ENCODE measurements around the gene PLEKHF1.

Gene PLEKHF1

GRCh38 chr19:29672319-29672932 is 7.2 kb downstream of the PLEKHF1 start:
- Histone ChIP-seq H3K4me1 (ENCODE audit: insufficient read depth, low read length) (peaks cover 50% of the 10 kb centered on the region), H3K4me3 (ENCODE audit: low read depth in 1 of 2, low read length in 2 of 2) (peak overlapping the region in 1 of 2 experiments; percentile 25; a peak in 1 of 4 replicates), H3K4me2 (ENCODE audit: insufficient read depth, low read length) (peak overlapping the region; percentile 50), H3K9me3 (ENCODE audit: insufficient read depth, low read length, severe bottlenecking) (no peaks in the 10 kb centered on the region), H2AFZ (ENCODE audit: low read depth, low read length) (peak overlapping the region; percentile 59), H3K36me3 (ENCODE audit: insufficient read depth, low read length) (peaks cover 33% of the 10 kb centered on the region), H3K9ac (ENCODE audit: low read depth, low read length) (peak overlapping the region; percentile 42), H3K79me2 (ENCODE audit: insufficient read depth, low read length) (peaks cover 30% of the 10 kb centered on the region), H3K27me3 (ENCODE audit: insufficient read depth, low read length, poor library complexity) (no peaks in the 10 kb centered on the region), H4K20me1 (ENCODE audit: insufficient read depth, low read length) (no peaks in the 10 kb centered on the region), H3K27ac (ENCODE audit: low read length) (peak overlapping the region; percentile 86)
- ATAC-seq (ENCODE audit: insufficient read depth, low read depth) (no peak), DNase-seq (no peak)
- TF ChIP-seq CTCF (IDR thresholded peaks at IDR 0.05; ENCODE audit: borderline replicate concordance, extremely low read depth, low read length, poor library complexity, severe bottlenecking): no peak
- TF ChIP-seq EZH2 (IDR thresholded peaks at IDR 0.05; ENCODE audit: borderline replicate concordance, low read depth, low read length, severe bottlenecking): no peak

- ATAC-seq (ENCODE audit: insufficient read depth, low read depth) (peak; percentile 88), DNase-seq (peak; percentile 86)
- Histone ChIP-seq H3K4me2 (ENCODE audit: insufficient read depth, low read length) (peak overlapping the region; percentile 50), H4K20me1 (ENCODE audit: insufficient read depth, low read length) (no peaks in the 10 kb centered on the region), H3K4me3 (ENCODE audit: low read depth in 1 of 2, low read length in 2 of 2) (peak overlapping the region in 1 of 2 experiments; percentile 25; a peak in 1 of 4 replicates), H2AFZ (ENCODE audit: low read depth, low read length) (peak overlapping the region; percentile 59), H3K79me2 (ENCODE audit: insufficient read depth, low read length) (peaks cover 30% of the 10 kb centered on the region), H3K4me1 (ENCODE audit: insufficient read depth, low read length) (peaks cover 45% of the 10 kb centered on the region), H3K36me3 (ENCODE audit: insufficient read depth, low read length) (peaks cover 33% of the 10 kb centered on the region), H3K27ac (ENCODE audit: low read length) (peak overlapping the region; percentile 86), H3K9me3 (ENCODE audit: insufficient read depth, low read length, severe bottlenecking) (no peaks in the 10 kb centered on the region), H3K9ac (ENCODE audit: low read depth, low read length) (peak overlapping the region; percentile 42), H3K27me3 (ENCODE audit: insufficient read depth, low read length, poor library complexity) (no peaks in the 10 kb centered on the region)
- no peak for TF ChIP-seq CTCF (IDR thresholded peaks at IDR 0.05; ENCODE audit: borderline replicate concordance, extremely low read depth, low read length, poor library complexity, severe bottlenecking)
- no peak for TF ChIP-seq EZH2 (IDR thresholded peaks at IDR 0.05; ENCODE audit: borderline replicate concordance, low read depth, low read length, severe bottlenecking)
Observed at GRCh38 chr19:29672933-29673336, 7.7 kb downstream of the PLEKHF1 start.

GRCh38 chr19:29673451-29674371 is 8.4 kb downstream of the PLEKHF1 start:
- peaks cover 39% of the 10 kb centered on the region for H3K4me1 ChIP-seq (ENCODE audit: insufficient read depth, low read length)
- H3K4me2 ChIP-seq (ENCODE audit: insufficient read depth, low read length): peak overlapping the region; percentile 50
- H3K36me3 ChIP-seq (ENCODE audit: insufficient read depth, low read length): peaks cover 33% of the 10 kb centered on the region
- TF ChIP-seq CTCF (IDR thresholded peaks at IDR 0.05; ENCODE audit: borderline replicate concordance, extremely low read depth, low read length, poor library complexity, severe bottlenecking) (no peak), EZH2 (IDR thresholded peaks at IDR 0.05; ENCODE audit: borderline replicate concordance, low read depth, low read length, severe bottlenecking) (no peak)
- no peaks in the 10 kb centered on the region for H3K9me3 ChIP-seq (ENCODE audit: insufficient read depth, low read length, severe bottlenecking)
- H3K79me2 ChIP-seq (ENCODE audit: insufficient read depth, low read length): peaks cover 30% of the 10 kb centered on the region
- DNase-seq (no peak), ATAC-seq (ENCODE audit: insufficient read depth, low read depth) (no peak)
- no peaks in the 10 kb centered on the region for H4K20me1 ChIP-seq (ENCODE audit: insufficient read depth, low read length)
- H2AFZ ChIP-seq (ENCODE audit: low read depth, low read length): peak overlapping the region; percentile 59; the same call in 1 of the 2 replicates
- H3K4me3 ChIP-seq (ENCODE audit: low read depth in 1 of 2, low read length in 2 of 2): no peak overlapping the region
- peak overlapping the region; percentile 42 for H3K9ac ChIP-seq (ENCODE audit: low read depth, low read length)
- no peaks in the 10 kb centered on the region for H3K27me3 ChIP-seq (ENCODE audit: insufficient read depth, low read length, poor library complexity)
- H3K27ac ChIP-seq (ENCODE audit: low read length): peak overlapping the region; percentile 86

Data from DND-41 (cell line).